Naive B cell (primary cell): ENCODE results near the gene FUCA2. TPM values are rescaled to one million over a fixed set of nuclear protein-coding genes. Genes with fewer than 3 reads are reported as not detected.

Source experiments
- ATAC-seq, 2 donors: fragments of 150-1000 bp; cut with Tn5 transposase; 2 replicates each; pipeline ENCODE4 v1.10.0; 2021; ENCODE audit warnings: low read depth in 2 of 2, mild to moderate bottlenecking in 2 of 2, moderate library complexity in 2 of 2
- DNase-seq: peaks from one replicate; pipeline ENCODE4 v3.0.0; 2022
- H3K27ac Mint-ChIP-seq, 6 donors: one replicate each; pipeline ENCODE4 v1.8.0; 2020 to 2022; ENCODE audit warnings: mild to moderate bottlenecking in 6 of 6, mixed read lengths in 6 of 6, moderate library complexity in 5 of 6, inconsistent platforms in 2 of 6
- H3K27me3 Mint-ChIP-seq, 3 donors: one replicate each; pipeline ENCODE4 v1.8.0; 2021 to 2022; ENCODE audit warnings: mixed read lengths in 3 of 3, mild to moderate bottlenecking in 1 of 3
- H3K36me3 Mint-ChIP-seq, 2 donors: one replicate each; pipeline ENCODE4 v1.8.0; 2020 to 2022; ENCODE audit warnings: mixed read lengths in 2 of 2, inconsistent platforms in 1 of 2, mild to moderate bottlenecking in 1 of 2
- H3K4me1 Mint-ChIP-seq, 3 donors: one replicate each; pipeline ENCODE4 v1.8.0; 2020 to 2022; ENCODE audit warnings: mixed read lengths in 3 of 3, inconsistent platforms in 1 of 3, mild to moderate bottlenecking in 1 of 3, moderate library complexity in 1 of 3
- H3K4me3 Mint-ChIP-seq, 8 donors: one replicate each; pipeline ENCODE4 v1.8.0; 2020 to 2022; ENCODE audit warnings: mild to moderate bottlenecking in 8 of 8, mixed read lengths in 8 of 8, moderate library complexity in 8 of 8, inconsistent platforms in 2 of 8
- H3K9me3 Mint-ChIP-seq, 7 donors: one replicate each; pipeline ENCODE4 v1.8.0; 2020 to 2022; ENCODE audit warnings: mixed read lengths in 7 of 7, mild to moderate bottlenecking in 5 of 7, inconsistent platforms in 2 of 7, moderate library complexity in 1 of 7
- polyA plus RNA-seq, 6 donors: library from polyadenylated mRNA; unstranded; fragments of 300-500 nt; fragmentation: Illumina TruSeq; gene quantifications; one replicate each; pipeline ENCODE4 v1.2.3, GENCODE V29; 2021; ENCODE audit warnings: low read depth in 6 of 6

Gene FUCA2
- polyA plus RNA-seq, 6 donors from 2014 or later = 9.0 to 17.5 (median 11.2) TPM

- no peak overlapping the region for H3K27ac Mint-ChIP-seq
- no peak for DNase-seq
Observed at GRCh38 chr6:143544011-143544696, 32.6 kb upstream of the FUCA2 start.

GRCh38 chr6:143543435-143543834 is 31.9 kb upstream of the FUCA2 start:
- DNase-seq = no peak
- Mint-ChIP-seq H3K27me3 (no peaks in the 10 kb centered on the region), H3K36me3 (no peaks in the 10 kb centered on the region), H3K9me3 (no peaks in the 10 kb centered on the region), H3K4me3 (no peak overlapping the region), H3K4me1 (peaks cover 10 to 12% (median 11%) of the 10 kb centered on the region in 3 donors), H3K27ac (peak overlapping the region in 2 of 6 donors; percentile 1 to 2)
- ATAC-seq = peak in 1 of 2 donors; percentile 45

More at GRCh38 chr6:143544011-143544696, 32.6 kb upstream of the FUCA2 start:
- Mint-ChIP-seq H3K9me3 (no peaks in the 10 kb centered on the region), H3K4me1 (peaks cover 9 to 12% (median 11%) of the 10 kb centered on the region in 3 donors), H3K36me3 (no peaks in the 10 kb centered on the region), H3K27me3 (no peaks in the 10 kb centered on the region), H3K4me3 (no peak overlapping the region)
- ATAC-seq = no peak

- Mint-ChIP-seq H3K36me3 (no peaks in the 10 kb centered on the region), H3K27me3 (no peaks in the 10 kb centered on the region), H3K27ac (no peak overlapping the region), H3K4me3 (no peak overlapping the region), H3K9me3 (no peaks in the 10 kb centered on the region), H3K4me1 (peaks cover 12 to 16% (median 13%) of the 10 kb centered on the region in 3 donors)
- ATAC-seq = no peak
- DNase-seq = no peak
Observed at GRCh38 chr6:143542888-143543287, 31.4 kb upstream of the FUCA2 start.

- Mint-ChIP-seq H3K4me3 (peak overlapping the region in 1 of 8 donors; percentile 65), H3K4me1 (peaks cover 19 to 34% (median 24%) of the 10 kb centered on the region in 3 donors), H3K27me3 (no peaks in the 10 kb centered on the region), H3K36me3 (no peaks in the 10 kb centered on the region), H3K9me3 (no peaks in the 10 kb centered on the region), H3K27ac (peak overlapping the region in 3 of 6 donors; percentile 7 to 61 (median 15))
- DNase-seq = no peak
- ATAC-seq = no peak
Observed at GRCh38 chr6:143540192-143540591, 28.7 kb upstream of the FUCA2 start.

- Mint-ChIP-seq H3K4me3 (peak overlapping the region in 2 of 8 donors; percentile 15 to 65), H3K4me1 (peaks cover 24 to 38% (median 26%) of the 10 kb centered on the region in 3 donors), H3K9me3 (no peaks in the 10 kb centered on the region), H3K27me3 (no peaks in the 10 kb centered on the region), H3K36me3 (no peaks in the 10 kb centered on the region), H3K27ac (no peak overlapping the region)
- DNase-seq (no peak), ATAC-seq (no peak)
Observed at GRCh38 chr6:143539734-143540133, 28.2 kb upstream of the FUCA2 start.

GRCh38 chr6:143539106-143539505 is 27.6 kb upstream of the FUCA2 start:
- Mint-ChIP-seq H3K36me3 (no peaks in the 10 kb centered on the region), H3K4me1 (peaks cover 28 to 44% (median 30%) of the 10 kb centered on the region in 3 donors), H3K27ac (no peak overlapping the region), H3K27me3 (no peaks in the 10 kb centered on the region), H3K4me3 (no peak overlapping the region), H3K9me3 (no peaks in the 10 kb centered on the region)
- no peak for ATAC-seq
- DNase-seq = no peak

- Mint-ChIP-seq H3K27ac (peak overlapping the region in 1 of 6 donors; percentile 68), H3K36me3 (no peaks in the 10 kb centered on the region), H3K27me3 (no peaks in the 10 kb centered on the region), H3K4me1 (peaks cover 24 to 39% (median 26%) of the 10 kb centered on the region in 3 donors), H3K9me3 (no peaks in the 10 kb centered on the region), H3K4me3 (peak overlapping the region; percentile 23 to 91 (median 84))
- no peak for DNase-seq
- no peak for ATAC-seq
Observed at GRCh38 chr6:143538374-143538773, 26.9 kb upstream of the FUCA2 start.

- peak; percentile 49 for DNase-seq
- peak overlapping the region; percentile 72 to 91 (median 86) for H3K4me3 Mint-ChIP-seq
- H3K27ac Mint-ChIP-seq = peak overlapping the region in 5 of 6 donors; percentile 22 to 69 (median 59)
- peak; percentile 72 to 73 for ATAC-seq
- H3K27me3 Mint-ChIP-seq = no peaks in the 10 kb centered on the region
- H3K4me1 Mint-ChIP-seq = peaks cover 16 to 35% (median 23%) of the 10 kb centered on the region in 3 donors
- no peaks in the 10 kb centered on the region for H3K9me3 Mint-ChIP-seq
- H3K36me3 Mint-ChIP-seq = no peaks in the 10 kb centered on the region
Observed at GRCh38 chr6:143536866-143537691, 25.6 kb upstream of the FUCA2 start.

GRCh38 chr6:143536461-143536865 is 24.9 kb upstream of the FUCA2 start:
- Mint-ChIP-seq H3K27ac (peak overlapping the region in 2 of 6 donors; percentile 20 to 62), H3K9me3 (no peaks in the 10 kb centered on the region), H3K4me1 (peaks cover 16 to 35% (median 23%) of the 10 kb centered on the region in 3 donors), H3K4me3 (peak overlapping the region; percentile 65 to 94 (median 78)), H3K36me3 (no peaks in the 10 kb centered on the region), H3K27me3 (no peaks in the 10 kb centered on the region)
- DNase-seq (peak; percentile 36), ATAC-seq (peak; percentile 40 to 45)

GRCh38 chr6:143535189-143535614 is 23.7 kb upstream of the FUCA2 start:
- peak overlapping the region; percentile 13 to 94 (median 72) for H3K4me3 Mint-ChIP-seq
- peaks cover 16 to 35% (median 23%) of the 10 kb centered on the region in 3 donors for H3K4me1 Mint-ChIP-seq
- peak overlapping the region in 5 of 6 donors; percentile 6 to 89 (median 75) for H3K27ac Mint-ChIP-seq
- DNase-seq (no peak), ATAC-seq (no peak)
- no peaks in the 10 kb centered on the region for H3K9me3 Mint-ChIP-seq
- H3K36me3 Mint-ChIP-seq = no peaks in the 10 kb centered on the region
- H3K27me3 Mint-ChIP-seq = no peaks in the 10 kb centered on the region

- ATAC-seq = no peak
- no peak for DNase-seq
- Mint-ChIP-seq H3K36me3 (no peaks in the 10 kb centered on the region), H3K27ac (no peak overlapping the region), H3K4me3 (no peak overlapping the region), H3K4me1 (peaks cover 23 to 32% (median 28%) of the 10 kb centered on the region in 3 donors), H3K9me3 (no peaks in the 10 kb centered on the region), H3K27me3 (no peaks in the 10 kb centered on the region)
Observed at GRCh38 chr6:143531720-143532499, 20.4 kb upstream of the FUCA2 start.

- DNase-seq = no peak
- ATAC-seq = no peak
Observed at GRCh38 chr6:143529095-143529494, 17.6 kb upstream of the FUCA2 start.

More at GRCh38 chr6:143529095-143529494, 17.6 kb upstream of the FUCA2 start:
- no peaks in the 10 kb centered on the region for H3K27me3 Mint-ChIP-seq
- H3K9me3 Mint-ChIP-seq = no peaks in the 10 kb centered on the region
- peaks cover 9 to 11% (median 10%) of the 10 kb centered on the region in 3 donors for H3K4me1 Mint-ChIP-seq
- no peak overlapping the region for H3K4me3 Mint-ChIP-seq
- H3K36me3 Mint-ChIP-seq = peaks cover 0 to under 1% of the 10 kb centered on the region in 2 donors
- peak overlapping the region in 2 of 6 donors; percentile 38 to 80 for H3K27ac Mint-ChIP-seq
